GM12878 (cell line): ENCODE data around the gene WDR59. TPM values are rescaled to one million over a fixed set of nuclear protein-coding genes. Genes with fewer than 3 reads are reported as not detected.
A peak's percentile ranks its signal among the peaks of the same experiment; 100 is the strongest.

Experiments used
- ATAC-seq: fragments of 200-7000 bp; cut with Tn5 transposase; 3 replicates; pipeline ENCODE4 v1.9.1; 2020; ENCODE audit warnings: mild to moderate bottlenecking, moderate library complexity
- BruUV-seq: library from RNA; stranded (reverse); fragments of 400-500 nt; replicated peaks from 2 replicates; lab custom pipeline; 2021; lab: Mats Ljungman, UMichigan
- CTCF ChIA-PET: fragments of 300-600 bp; sonication (Branson Sonifier 250); formaldehyde crosslinking; extraction: SDS; loops from one replicate; lab custom pipeline; 2021; ENCODE audit warnings: inconsistent platforms; lab: Yijun Ruan, JAX
- POLR2A ChIA-PET: fragments of 350-600 bp; formaldehyde crosslinking; extraction: SDS; loops from one replicate; lab custom pipeline; 2021; ENCODE audit warnings: inconsistent platforms; lab: Charles Lee
- RAD21 ChIA-PET: fragments of 300-600 bp; sonication (Branson Sonifier 250); formaldehyde crosslinking; loops from one replicate; lab custom pipeline; 2023; ENCODE audit warnings: antibody characterized with exemption; ENCODE audit not compliant: unreplicated experiment; lab: Charles Lee
- SMC1A ChIA-PET: fragments of 300-600 bp; sonication (Branson Sonifier 250); formaldehyde crosslinking; loops from one replicate; lab custom pipeline; 2023; ENCODE audit not compliant: unreplicated experiment, uncharacterized antibody; lab: Charles Lee
- DNase-seq: peaks from one replicate; pipeline ENCODE4 v3.0.0-alpha.2; 2011; ENCODE audit warnings: low read depth, low spot score
- FAIRE-seq: peaks from 3 replicates; lab custom pipeline; 2011; peaks lifted over from hg19 to GRCh38; lab: Jason Lieb, UNC
- H2AFZ ChIP-seq: 2 replicates; pipeline ENCODE4 v1.6.0; 2011; ENCODE audit warnings: low read depth, low read length, control low read depth; ENCODE audit not compliant: control insufficient read depth
- H3K27ac ChIP-seq: 2 replicates; pipeline ENCODE4 v1.5.1; 2011; ENCODE audit warnings: control low read depth; ENCODE audit not compliant: control insufficient read depth, insufficient read depth
- H3K27me3 ChIP-seq, 2 experiments: replicated peaks in 1 of 2; 2 replicates each; pipeline versions ENCODE4 v1.6.0 to v1.6.1; 2011; ENCODE audit warnings: low read length in 1 of 2; ENCODE audit not compliant: control insufficient read depth in 2 of 2, insufficient read depth in 2 of 2
- H3K36me3 ChIP-seq, 2 experiments: 2 replicates each; pipeline ENCODE4 v1.5.1; 2011; ENCODE audit warnings: low read length in 1 of 2; ENCODE audit not compliant: control insufficient read depth in 2 of 2, insufficient read depth in 2 of 2
- H3K4me1 ChIP-seq: 2 replicates; pipeline ENCODE4 v1.6.1; 2011; ENCODE audit warnings: mild to moderate bottlenecking, low read length, moderate library complexity, mixed read lengths; ENCODE audit not compliant: control insufficient read depth, insufficient read depth
- H3K4me2 ChIP-seq: 2 replicates; pipeline ENCODE4 v1.6.0; 2011; ENCODE audit warnings: control low read depth; ENCODE audit not compliant: control insufficient read depth, insufficient read depth
- H3K4me3 ChIP-seq: fragments of 200-600 bp; sonication (generic); 2 replicates; pipeline ENCODE4 v1.5.1; 2016
- H3K79me2 ChIP-seq: 2 replicates; pipeline ENCODE4 v1.6.0; 2011; ENCODE audit warnings: low read length; ENCODE audit not compliant: control insufficient read depth, insufficient read depth
- H3K9ac ChIP-seq: 2 replicates; pipeline ENCODE4 v1.8.0; 2011; ENCODE audit warnings: low read length, control low read depth, mixed read lengths; ENCODE audit not compliant: control insufficient read depth, insufficient read depth
- H3K9me3 ChIP-seq: replicated peaks from 3 replicates; pipeline ENCODE4 v1.5.1; 2011; ENCODE audit warnings: mild to moderate bottlenecking, low read length; ENCODE audit not compliant: control insufficient read depth, insufficient read depth
- H4K20me1 ChIP-seq: 2 replicates; pipeline ENCODE4 v1.6.0; 2011; ENCODE audit not compliant: control insufficient read depth, insufficient read depth
- CUX1 ChIP-seq: IDR thresholded peaks from 2 replicates; pipeline ENCODE4 v1.6.1; 2012; ENCODE audit warnings: improper control_type of control experiment, low read depth, low read length; ENCODE audit not compliant: insufficient replicate concordance
- E2F4 ChIP-seq: IDR thresholded peaks from 2 replicates; pipeline ENCODE4 v1.6.1; 2012; ENCODE audit warnings: low read depth, low read length, improper control_type of control experiment
- POLR2AphosphoS5 ChIP-seq: IDR thresholded peaks from 2 replicates; pipeline ENCODE4 v1.6.1; 2011; ENCODE audit warnings: mild to moderate bottlenecking, low read length, inconsistent platforms
- SIX5 ChIP-seq: IDR thresholded peaks from 2 replicates; pipeline ENCODE4 v1.6.1; 2011; ENCODE audit warnings: mild to moderate bottlenecking, low read depth, low read length, moderate library complexity; ENCODE audit not compliant: severe bottlenecking
- SMC3 ChIP-seq: IDR thresholded peaks from 2 replicates; pipeline ENCODE4 v1.6.1; 2011; ENCODE audit warnings: low read length, improper control_type of control experiment, borderline replicate concordance
- TCF12 ChIP-seq: IDR thresholded peaks from 2 replicates; pipeline ENCODE4 v1.6.1; 2011; ENCODE audit warnings: low read depth, mild to moderate bottlenecking, low read length
- TCF7 ChIP-seq: IDR thresholded peaks from 2 replicates; pipeline ENCODE4 v1.6.1; 2014; ENCODE audit warnings: antibody characterized with exemption, borderline replicate concordance
- in situ Hi-C: fragments of 300-500 bp; cut with MboI; formaldehyde crosslinking; loops from 9 replicates; pipeline ENCODE4 v1.14.3; 2018; ENCODE audit warnings: mixed read lengths
- intact Hi-C: fragments of 100-400 bp; cut with micrococcal nuclease; formaldehyde crosslinking; loops from one replicate; pipeline ENCODE4 v1.14.2; 2022; ENCODE audit not compliant: unreplicated experiment
- polyA plus RNA-seq, 11 experiments: library from polyadenylated mRNA; depleted of rRNA in 4 of 11; unstranded in 6 of 11; stranded (reverse) in 5 of 11; fragments of >200 nt; fragmentation: Nextera tagmentation in 4 of 11; fragmentation: Illumina TruSeq in 1 of 11; extraction: Ambion mirVana in 4 of 11; extraction: Trizol in 1 of 11; gene quantifications; 1 replicate in 1 of 11; 2 replicates in 10 of 11; pipeline versions ENCODE4 v1.2.1 to v1.2.3, GENCODE V29; 2011 to 2016; ENCODE audit warnings: inconsistent platforms in 2 of 11, missing spikeins in 2 of 11, low read depth in 1 of 11
- total RNA-seq, 4 experiments: library from RNA; depleted of rRNA in 3 of 4; stranded (reverse); fragments of >200 nt in 3 of 4; fragmentation: Illumina TruSeq in 1 of 4; extraction: Trizol in 1 of 4; gene quantifications; 2 replicates each; pipeline versions ENCODE4 v1.2.1 to v1.2.3, GENCODE V29; 2013 to 2021
- TF ChIP-seq, protein P1 (sequence below): IDR thresholded peaks from 2 replicates; pipeline ENCODE4 v1.6.1; 2012; ENCODE audit warnings: low read depth, low read length, improper control_type of control experiment
- TF ChIP-seq, protein P2 (sequence below): fragments of 150-350 bp; IDR thresholded peaks from 2 replicates; pipeline ENCODE4 v1.6.1; 2016; ENCODE audit warnings: low read depth, low read length

Gene WDR59
- total and polyA plus RNA-seq, 10 of the 15 experiments (the other 5 are each of a cell fraction or from before 2014, with no cell fraction given): 9.7 to 78.4 (median 24.5) TPM

DNA sequence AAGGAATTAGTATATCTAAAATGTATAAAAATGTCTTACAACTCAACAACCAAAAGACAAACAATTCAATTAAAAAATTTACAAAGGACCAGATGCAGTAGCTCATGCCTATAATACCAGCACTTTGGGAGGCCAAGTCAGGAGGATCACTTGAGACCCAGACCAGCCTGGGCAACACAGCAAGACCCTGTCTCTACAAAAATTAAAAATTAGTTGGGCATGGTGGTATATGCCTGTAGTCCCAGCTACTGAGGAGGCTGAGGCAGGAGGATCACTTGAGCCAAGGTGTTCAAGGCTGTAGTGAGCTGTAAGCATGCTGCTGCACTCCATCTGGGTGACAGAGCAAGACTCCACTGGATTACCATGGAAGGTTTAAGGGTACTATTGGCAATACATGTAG is 47.7 kb upstream of the WDR59 start (continued):
- TF ChIP-seq E2F4 (no peak), CUX1 (no peak)

DNA sequence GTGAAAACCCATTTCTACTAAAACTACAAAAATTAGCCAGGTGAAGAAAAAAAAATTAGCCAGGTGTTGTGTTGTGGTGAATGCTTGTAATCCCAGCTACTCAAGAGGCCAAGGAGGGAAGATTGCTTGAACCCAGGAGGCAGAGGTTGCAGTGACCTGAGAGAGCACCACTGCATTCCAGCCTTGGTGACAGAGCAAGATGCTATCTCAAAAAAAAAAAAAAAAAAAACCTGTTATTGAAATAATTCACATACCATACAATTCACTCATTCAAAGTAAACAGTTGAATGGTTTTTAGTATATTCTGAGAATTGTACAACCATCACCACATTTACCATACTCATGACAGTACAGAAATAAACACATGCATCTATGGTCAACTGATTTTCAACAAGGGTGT is 44.9 kb upstream of the WDR59 start:
- H3K4me2 ChIP-seq: 0 out of 2 replicates have a peak overlapping the region, but pooled peaks have one; percentile 17
- ChIA-PET SMC1A (interaction anchor here (1.2 kb wide), 1 partner anchor 14 kb away, joined by 6 read pairs; no protein-coding TSS in a partner anchor), POLR2A (interaction anchor here (1.7 kb wide), 1 partner anchor 13 kb away, joined by 5 read pairs; no protein-coding TSS in a partner anchor), RAD21 (interaction anchor here (0.8 to 1.4 kb wide), 2 partner anchors 15 to 35 kb away, joined by 3 to 4 read pairs; no protein-coding TSS in a partner anchor), CTCF (interaction anchor here (0.9 to 1.9 kb wide), 3 partner anchors 10 to 12 kb away, joined by 4 to 6 read pairs (median 5); no protein-coding TSS in a partner anchor)
- ATAC-seq (peak; percentile 32; the same call in 1 of the 3 replicates), FAIRE-seq (no peak), DNase-seq (no peak)
- H3K9me3 ChIP-seq: no peaks in the 10 kb centered on the region
- peaks cover 18% of the 10 kb centered on the region for H3K4me1 ChIP-seq
- in situ Hi-C loops: no loop called here
- no peak overlapping the region for H2AFZ ChIP-seq
- no peak overlapping the region for H3K9ac ChIP-seq
- no peak overlapping the region for H3K27ac ChIP-seq
- BruUV-seq: no TSS peak
- H3K79me2 ChIP-seq: peaks cover 1% of the 10 kb centered on the region
- no peak overlapping the region for H3K4me3 ChIP-seq
- H4K20me1 ChIP-seq: no peaks in the 10 kb centered on the region
- no peaks in the 10 kb centered on the region for H3K27me3 ChIP-seq
- intact Hi-C loops: no loop called here
- H3K36me3 ChIP-seq: no peaks in the 10 kb centered on the region
- TF ChIP-seq TCF7 (no peak), POLR2AphosphoS5 (no peak), SIX5 (no peak), SMC3 (no peak), TCF12 (no peak)
- TF ChIP-seq, protein P1, sequence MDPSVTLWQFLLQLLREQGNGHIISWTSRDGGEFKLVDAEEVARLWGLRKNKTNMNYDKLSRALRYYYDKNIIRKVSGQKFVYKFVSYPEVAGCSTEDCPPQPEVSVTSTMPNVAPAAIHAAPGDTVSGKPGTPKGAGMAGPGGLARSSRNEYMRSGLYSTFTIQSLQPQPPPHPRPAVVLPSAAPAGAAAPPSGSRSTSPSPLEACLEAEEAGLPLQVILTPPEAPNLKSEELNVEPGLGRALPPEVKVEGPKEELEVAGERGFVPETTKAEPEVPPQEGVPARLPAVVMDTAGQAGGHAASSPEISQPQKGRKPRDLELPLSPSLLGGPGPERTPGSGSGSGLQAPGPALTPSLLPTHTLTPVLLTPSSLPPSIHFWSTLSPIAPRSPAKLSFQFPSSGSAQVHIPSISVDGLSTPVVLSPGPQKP: no peak
- TF ChIP-seq, protein P2, sequence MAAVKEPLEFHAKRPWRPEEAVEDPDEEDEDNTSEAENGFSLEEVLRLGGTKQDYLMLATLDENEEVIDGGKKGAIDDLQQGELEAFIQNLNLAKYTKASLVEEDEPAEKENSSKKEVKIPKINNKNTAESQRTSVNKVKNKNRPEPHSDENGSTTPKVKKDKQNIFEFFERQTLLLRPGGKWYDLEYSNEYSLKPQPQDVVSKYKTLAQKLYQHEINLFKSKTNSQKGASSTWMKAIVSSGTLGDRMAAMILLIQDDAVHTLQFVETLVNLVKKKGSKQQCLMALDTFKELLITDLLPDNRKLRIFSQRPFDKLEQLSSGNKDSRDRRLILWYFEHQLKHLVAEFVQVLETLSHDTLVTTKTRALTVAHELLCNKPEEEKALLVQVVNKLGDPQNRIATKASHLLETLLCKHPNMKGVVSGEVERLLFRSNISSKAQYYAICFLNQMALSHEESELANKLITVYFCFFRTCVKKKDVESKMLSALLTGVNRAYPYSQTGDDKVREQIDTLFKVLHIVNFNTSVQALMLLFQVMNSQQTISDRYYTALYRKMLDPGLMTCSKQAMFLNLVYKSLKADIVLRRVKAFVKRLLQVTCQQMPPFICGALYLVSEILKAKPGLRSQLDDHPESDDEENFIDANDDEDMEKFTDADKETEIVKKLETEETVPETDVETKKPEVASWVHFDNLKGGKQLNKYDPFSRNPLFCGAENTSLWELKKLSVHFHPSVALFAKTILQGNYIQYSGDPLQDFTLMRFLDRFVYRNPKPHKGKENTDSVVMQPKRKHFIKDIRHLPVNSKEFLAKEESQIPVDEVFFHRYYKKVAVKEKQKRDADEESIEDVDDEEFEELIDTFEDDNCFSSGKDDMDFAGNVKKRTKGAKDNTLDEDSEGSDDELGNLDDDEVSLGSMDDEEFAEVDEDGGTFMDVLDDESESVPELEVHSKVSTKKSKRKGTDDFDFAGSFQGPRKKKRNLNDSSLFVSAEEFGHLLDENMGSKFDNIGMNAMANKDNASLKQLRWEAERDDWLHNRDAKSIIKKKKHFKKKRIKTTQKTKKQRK: no peak
